Naive thymus-derived CD8-positive, alpha-beta T cell (primary cell): ENCODE measurements around the gene PDCD4. TPM values are rescaled to one million over a fixed set of nuclear protein-coding genes. Genes with fewer than 3 reads are reported as not detected.

Experiments
- ATAC-seq, 2 donors: fragments of 150-1000 bp; cut with Tn5 transposase in 1 of 2; sonication (Bioruptor Pico), chemical (Tn5 transposase) in 1 of 2; 1 replicate in 1 of 2; 2 replicates in 1 of 2; pipeline ENCODE4 v1.10.0; 2021; ENCODE audit warnings: mild to moderate bottlenecking in 2 of 2, moderate library complexity in 2 of 2
- POLR2A ChIA-PET: fragments of 350-600 bp; sonication (Branson Sonifier 250); formaldehyde crosslinking; loops from one replicate; lab custom pipeline; 2021; ENCODE audit warnings: antibody characterized with exemption; lab: Charles Lee
- DNase-seq, 10 donors: peaks; one replicate each; pipeline versions ENCODE4 v3.0.0 to v3.0.0-alpha.2; 2020 to 2022
- H3K27ac Mint-ChIP-seq, 10 donors: one replicate each; pipeline ENCODE4 v1.8.0; 2020 to 2022; ENCODE audit warnings: mild to moderate bottlenecking in 10 of 10, mixed read lengths in 10 of 10, moderate library complexity in 4 of 10, inconsistent platforms in 1 of 10
- H3K27me3 Mint-ChIP-seq, 5 donors: one replicate each; pipeline ENCODE4 v1.8.0; 2021 to 2022; ENCODE audit warnings: mixed read lengths in 5 of 5
- H3K36me3 Mint-ChIP-seq, 3 donors: one replicate each; pipeline ENCODE4 v1.8.0; 2020 to 2022; ENCODE audit warnings: mixed read lengths in 3 of 3, mild to moderate bottlenecking in 2 of 3, inconsistent platforms in 1 of 3
- H3K4me1 Mint-ChIP-seq, 4 donors: one replicate each; pipeline ENCODE4 v1.8.0; 2021 to 2022; ENCODE audit warnings: mixed read lengths in 4 of 4
- H3K4me3 Mint-ChIP-seq, 10 donors: one replicate each; pipeline ENCODE4 v1.8.0; 2020 to 2022; ENCODE audit warnings: mild to moderate bottlenecking in 10 of 10, mixed read lengths in 10 of 10, moderate library complexity in 6 of 10, inconsistent platforms in 1 of 10
- H3K9me3 Mint-ChIP-seq, 9 donors: one replicate each; pipeline ENCODE4 v1.8.0; 2020 to 2022; ENCODE audit warnings: mixed read lengths in 9 of 9, mild to moderate bottlenecking in 3 of 9, inconsistent platforms in 1 of 9, moderate library complexity in 1 of 9
- polyA plus RNA-seq, 3 donors: library from polyadenylated mRNA; unstranded; fragments of 300-500 nt; fragmentation: Illumina TruSeq; gene quantifications; one replicate each; pipeline ENCODE4 v1.2.3, GENCODE V29; 2021
- total RNA-seq, 8 experiments: library from RNA in 2 of 8; stranded (reverse) in 2 of 8; gene quantifications; one replicate each; pipeline ENCODE4 v1.2.3 and lab custom pipeline; 2021 to 2026

PDCD4 gene
- total and polyA plus RNA-seq, 5 experiments from 2014 or later: 318 to 385 (median 361) TPM

GRCh38 chr10:110892602-110893288 is 21.0 kb downstream of the PDCD4 start:
- POLR2A ChIA-PET: interaction anchor here (0.5 to 1.0 kb wide), 4 partner anchors 13 to 89 kb away, joined by 3 to 7 read pairs (median 4); no protein-coding TSS in a partner anchor
- Mint-ChIP-seq H3K9me3 (no peaks in the 10 kb centered on the region), H3K27ac (peak overlapping the region in 6 of 10 donors; percentile 24 to 81 (median 68)), H3K36me3 (peaks cover 8 to 79% (median 25%) of the 10 kb centered on the region in 3 donors), H3K4me1 (peaks cover 15 to 71% (median 49%) of the 10 kb centered on the region in 4 donors), H3K4me3 (no peak overlapping the region), H3K27me3 (no peaks in the 10 kb centered on the region)
- DNase-seq (no peak), ATAC-seq (no peak)

- Mint-ChIP-seq H3K4me1 (peaks cover 15 to 66% (median 48%) of the 10 kb centered on the region in 4 donors), H3K36me3 (peaks cover 8 to 82% (median 23%) of the 10 kb centered on the region in 3 donors), H3K4me3 (peak overlapping the region in 1 of 10 donors; percentile 12), H3K27ac (peak overlapping the region in 8 of 10 donors; percentile 1 to 82 (median 43)), H3K27me3 (no peaks in the 10 kb centered on the region), H3K9me3 (no peaks in the 10 kb centered on the region)
- DNase-seq (peak in 3 of 10 donors; percentile 65 to 72 (median 71)), ATAC-seq (peak; percentile 81 to 90)
- POLR2A ChIA-PET: interaction anchor here (1.0 kb wide), 1 partner anchor 90 kb away, joined by 7 read pairs; no protein-coding TSS in a partner anchor
Measured at GRCh38 chr10:110893559-110894179, 21.9 kb downstream of the PDCD4 start.

DNA sequence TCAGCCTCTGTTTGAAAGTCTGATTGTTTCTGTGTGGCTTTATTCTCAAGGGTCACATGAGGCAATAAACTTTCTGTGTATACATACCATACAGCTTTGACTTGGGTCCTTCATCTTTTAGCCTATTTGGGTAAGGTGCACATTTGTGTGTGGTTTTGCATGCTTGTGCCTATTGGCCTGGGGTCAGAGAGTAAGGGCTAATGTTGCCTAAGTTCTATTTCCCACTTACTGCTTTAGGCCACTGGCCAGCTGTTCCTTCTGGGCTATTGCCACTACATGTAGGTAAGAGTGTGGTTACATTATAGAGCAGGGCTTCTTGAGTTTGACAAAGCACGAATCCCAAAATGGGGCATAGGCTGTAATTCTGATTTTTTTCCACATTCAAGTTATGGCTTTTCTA is 25.5 kb downstream of the PDCD4 start:
- H3K27ac Mint-ChIP-seq: peak overlapping the region in 4 of 10 donors; percentile 14 to 78 (median 67)

DNA sequence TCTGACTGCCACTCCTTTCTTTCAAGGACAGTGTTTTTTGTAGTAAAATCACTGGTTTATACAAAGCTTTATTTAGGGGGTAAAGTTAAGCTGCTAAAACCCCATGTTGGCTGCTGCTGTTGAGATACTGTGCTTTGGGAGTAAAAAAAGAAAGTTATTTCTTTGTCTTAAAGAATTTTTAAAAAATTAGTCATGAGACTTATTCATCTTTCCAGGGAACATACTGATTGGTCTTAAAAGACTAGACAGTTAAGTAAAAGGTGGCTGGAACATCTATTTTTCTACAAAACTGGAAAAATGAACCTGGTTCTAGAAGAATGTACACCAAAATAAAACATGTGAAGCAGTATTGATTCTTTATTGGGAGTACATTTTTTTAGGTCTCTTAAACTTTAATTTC is 26.7 kb downstream of the PDCD4 start:
- ATAC-seq: no peak
- POLR2A ChIA-PET: interaction anchor here (0.7 to 2.2 kb wide), 5 partner anchors 9 to 150 kb away, joined by 3 to 5 read pairs (median 4); no protein-coding TSS in a partner anchor
- Mint-ChIP-seq H3K36me3 (peaks cover 8 to 81% (median 29%) of the 10 kb centered on the region in 3 donors), H3K4me1 (peaks cover 20 to 48% (median 42%) of the 10 kb centered on the region in 4 donors), H3K27me3 (no peaks in the 10 kb centered on the region), H3K4me3 (no peak overlapping the region), H3K27ac (peak overlapping the region in 3 of 10 donors; percentile 39 to 57 (median 43)), H3K9me3 (no peaks in the 10 kb centered on the region)
- DNase-seq: no peak

More for the DNA sequence above, 25.5 kb downstream of the PDCD4 start:
- Mint-ChIP-seq H3K27me3 (no peaks in the 10 kb centered on the region), H3K4me1 (peaks cover 16 to 51% (median 34%) of the 10 kb centered on the region in 4 donors), H3K36me3 (peaks cover 8 to 80% (median 24%) of the 10 kb centered on the region in 3 donors), H3K9me3 (no peaks in the 10 kb centered on the region), H3K4me3 (no peak overlapping the region)
- ATAC-seq (no peak), DNase-seq (no peak)
- POLR2A ChIA-PET: interaction anchor here (0.8 to 2.2 kb wide), 6 partner anchors 10 to 60 kb away, joined by 3 to 6 read pairs (median 4); partner anchors contain the start of genes BBIP1 and SHOC2

DNA sequence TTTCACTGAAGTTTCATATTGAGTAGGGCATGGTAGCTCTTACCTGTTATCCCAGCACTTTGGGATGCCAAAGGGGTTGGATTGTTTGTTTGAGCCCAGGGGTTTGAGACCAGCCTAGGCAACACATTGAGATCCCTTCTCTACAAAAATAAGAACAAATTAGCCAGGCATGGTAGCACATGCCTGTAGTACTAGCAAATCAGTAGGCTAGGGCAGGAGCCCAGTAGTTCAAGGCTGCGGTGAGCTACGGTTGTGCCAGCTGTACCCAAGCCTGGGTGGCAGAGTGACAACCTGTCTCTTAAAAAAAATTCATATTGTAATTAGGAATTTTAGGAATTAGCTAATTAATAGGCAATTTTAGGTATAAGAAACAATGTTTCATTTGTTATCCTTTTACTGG is 29.3 kb downstream of the PDCD4 start:
- no peaks in the 10 kb centered on the region for H3K9me3 Mint-ChIP-seq
- peak overlapping the region in 5 of 10 donors; percentile 30 to 87 (median 75) for H3K27ac Mint-ChIP-seq
- H3K4me3 Mint-ChIP-seq: no peak overlapping the region
- no peak for DNase-seq
- POLR2A ChIA-PET: interaction anchor here (1.1 kb wide), 1 partner anchor 155 kb away, joined by 3 read pairs; no protein-coding TSS in a partner anchor
- ATAC-seq: no peak
- peaks cover 0 to 72% (median 20%) of the 10 kb centered on the region in 3 donors for H3K36me3 Mint-ChIP-seq
- H3K4me1 Mint-ChIP-seq: peaks cover 19 to 43% (median 35%) of the 10 kb centered on the region in 4 donors
- no peaks in the 10 kb centered on the region for H3K27me3 Mint-ChIP-seq

GRCh38 chr10:110901954-110902819 is 30.5 kb downstream of the PDCD4 start:
- DNase-seq: no peak
- Mint-ChIP-seq H3K36me3 (peaks cover 0 to 69% (median 19%) of the 10 kb centered on the region in 3 donors), H3K27ac (peak overlapping the region; percentile 18 to 78 (median 64)), H3K9me3 (no peaks in the 10 kb centered on the region), H3K4me1 (peaks cover 14 to 31% (median 26%) of the 10 kb centered on the region in 4 donors), H3K27me3 (no peaks in the 10 kb centered on the region), H3K4me3 (no peak overlapping the region)
- POLR2A ChIA-PET: interaction anchor here (1.1 to 2.1 kb wide), 3 partner anchors 11 to 156 kb away, joined by 3 to 8 read pairs (median 6); no protein-coding TSS in a partner anchor
- peak in 1 of 2 donors; percentile 37 for ATAC-seq

DNA sequence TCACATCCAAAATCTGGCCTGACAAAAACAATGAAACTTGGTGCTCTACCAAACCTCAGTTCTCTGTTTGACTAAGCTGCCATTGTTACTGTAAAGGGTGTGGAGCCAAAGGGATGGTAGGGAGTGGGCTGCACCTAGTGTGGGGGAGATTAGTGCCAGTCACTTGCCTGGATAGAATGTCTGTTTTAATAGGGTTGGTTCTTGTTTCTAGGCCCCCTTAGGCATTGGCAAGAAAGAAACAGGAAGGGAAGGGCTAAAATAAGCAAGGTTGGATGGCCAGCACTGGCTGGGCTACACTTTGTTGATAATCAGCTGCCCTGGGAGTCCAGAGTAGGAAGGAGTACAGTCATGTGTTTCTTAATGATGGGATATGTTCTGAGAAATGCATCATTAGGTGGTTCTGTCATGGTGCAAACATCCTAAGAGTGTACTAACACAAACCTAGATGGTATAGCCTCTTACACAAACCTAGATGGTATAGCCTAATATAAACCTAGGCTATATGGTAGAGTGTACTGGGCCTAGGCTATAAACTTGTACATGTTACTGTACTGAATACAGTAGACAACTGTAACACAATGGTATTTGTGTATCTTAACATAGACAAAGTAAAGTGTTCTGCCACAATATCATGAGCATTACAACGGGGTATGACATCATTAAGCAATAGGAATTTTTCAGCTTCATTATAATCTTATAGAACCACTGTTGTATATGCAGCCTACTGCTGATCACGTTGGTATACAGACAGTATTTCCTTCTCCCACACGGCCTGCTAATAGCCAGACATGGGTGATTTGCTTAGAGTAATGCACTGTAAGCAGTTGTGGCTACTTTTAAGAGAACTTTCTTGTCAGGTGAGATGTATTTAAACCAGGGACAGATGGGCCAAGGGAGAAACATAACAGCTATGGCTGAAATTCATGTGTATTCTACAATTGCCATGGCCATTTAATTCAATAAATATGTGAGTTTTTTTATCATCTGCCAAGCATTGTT is 31.9 kb downstream of the PDCD4 start:
- POLR2A ChIA-PET: interaction anchor here (0.5 to 2.1 kb wide), 5 partner anchors 9 to 95 kb away, joined by 3 to 8 read pairs (median 4); partner anchors contain the start of gene SHOC2
- peaks cover 18 to 35% (median 27%) of the 10 kb centered on the region in 4 donors for H3K4me1 Mint-ChIP-seq
- peak overlapping the region; percentile 31 to 88 (median 72) for H3K27ac Mint-ChIP-seq
- peak overlapping the region in 1 of 10 donors; percentile 5 for H3K4me3 Mint-ChIP-seq
- DNase-seq (no peak), ATAC-seq (peak in 1 of 2 donors; percentile 26)
- H3K36me3 Mint-ChIP-seq: peaks cover 0 to 65% (median 20%) of the 10 kb centered on the region in 3 donors
- H3K9me3 Mint-ChIP-seq: no peaks in the 10 kb centered on the region
- H3K27me3 Mint-ChIP-seq: no peaks in the 10 kb centered on the region

DNA sequence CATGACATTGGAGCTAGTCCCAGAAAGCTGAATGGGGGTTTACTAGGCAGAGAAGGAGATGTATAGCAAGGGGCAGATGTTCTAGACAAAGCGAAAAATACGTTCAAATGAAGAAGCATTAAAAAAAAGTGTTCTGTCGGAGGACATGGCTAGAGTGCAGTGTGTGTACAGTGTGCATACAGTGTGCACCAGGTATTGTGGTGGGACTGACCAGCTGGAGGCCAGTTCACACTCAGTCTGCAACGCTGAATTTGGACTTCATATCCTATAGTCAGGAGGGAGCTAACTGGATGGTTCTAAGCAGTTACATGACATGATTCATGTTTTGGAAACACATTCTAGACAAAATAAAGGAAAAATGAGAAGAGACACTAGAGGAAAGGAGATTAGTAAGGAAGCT is 38.4 kb downstream of the PDCD4 start:
- H3K4me3 Mint-ChIP-seq: no peak overlapping the region

GRCh38 chr10:110912374-110912773 is 40.6 kb downstream of the PDCD4 start:
- Mint-ChIP-seq H3K4me3 (no peak overlapping the region), H3K27me3 (no peaks in the 10 kb centered on the region), H3K9me3 (no peaks in the 10 kb centered on the region), H3K27ac (peak overlapping the region in 1 of 10 donors; percentile 61), H3K4me1 (peaks cover 15 to 49% (median 38%) of the 10 kb centered on the region in 4 donors), H3K36me3 (peaks cover 0 to 40% (median 5%) of the 10 kb centered on the region in 3 donors)
- ATAC-seq (no peak), DNase-seq (no peak)
- POLR2A ChIA-PET: interaction anchor here (0.6 to 2.4 kb wide), 3 partner anchors 9 to 166 kb away, joined by 3 to 8 read pairs (median 5); partner anchors contain the start of gene PDCD4

More for the DNA sequence above, 38.4 kb downstream of the PDCD4 start:
- Mint-ChIP-seq H3K9me3 (no peaks in the 10 kb centered on the region), H3K36me3 (peaks cover 0 to 40% (median 5%) of the 10 kb centered on the region in 3 donors), H3K27me3 (no peaks in the 10 kb centered on the region), H3K27ac (peak overlapping the region in 9 of 10 donors; percentile 0 to 83 (median 7)), H3K4me1 (peaks cover 13 to 35% (median 23%) of the 10 kb centered on the region in 4 donors)
- ATAC-seq (no peak), DNase-seq (no peak)
- POLR2A ChIA-PET: interaction anchor here (1.1 to 1.3 kb wide), 3 partner anchors 9 to 50 kb away, joined by 3 to 5 read pairs (median 3); partner anchors contain the start of genes BBIP1 and SHOC2

GRCh38 chr10:110914431-110914830 is 42.7 kb downstream of the PDCD4 start:
- peak overlapping the region in 4 of 10 donors; percentile 26 to 76 (median 42) for H3K27ac Mint-ChIP-seq
- peaks cover 0 to 38% (median 3%) of the 10 kb centered on the region in 3 donors for H3K36me3 Mint-ChIP-seq

More at GRCh38 chr10:110914431-110914830, 42.7 kb downstream of the PDCD4 start:
- no peak for DNase-seq
- POLR2A ChIA-PET: no interaction called here
- Mint-ChIP-seq H3K9me3 (no peaks in the 10 kb centered on the region), H3K27me3 (no peaks in the 10 kb centered on the region), H3K4me3 (no peak overlapping the region), H3K4me1 (peaks cover 17 to 48% (median 41%) of the 10 kb centered on the region in 4 donors)
- no peak for ATAC-seq
